ENCODE measurements around the gene SLC31A1.

The SLC31A1 gene

GRCh38 chr9:113221003-113221799 lies at the start of gene SLC31A1, which contains the start of gene FKBP15:
TSS of gene SLC31A1 (plus strand) at chr9:113221544. CDS start at chr9:113256149, 34,605 bp downstream.
TSS of gene FKBP15 (minus strand) at chr9:113221277. CDS start at chr9:113221243, 34 bp downstream.
- Mint-ChIP-seq H3K36me3 (ENCODE audit: insufficient read depth) (peaks cover 14% of the 10 kb centered on the region), H3K27me3 (no peaks in the 10 kb centered on the region), H3K4me3 (peak within 1 kb of the TSS; percentile 91), H3K9me3 (no peaks in the 10 kb centered on the region), H3K27ac (ENCODE audit: low read depth) (peak within 1 kb of the TSS; percentile 89), H3K4me1 (peaks cover 26% of the 10 kb centered on the region)
- peak; percentile 92 to 95 for DNase-seq (ENCODE audit: low spot score in 2 of 2)
- peak; percentile 95 for ATAC-seq (replicated peaks; ENCODE audit: extremely low read depth, poor library complexity, severe bottlenecking)

GRCh38 chr9:113173341-113173740 lies 48.0 kb upstream of the SLC31A1 start:
- peaks cover 76% of the 10 kb centered on the region for H3K36me3 Mint-ChIP-seq (ENCODE audit: insufficient read depth)
- H3K27ac Mint-ChIP-seq (ENCODE audit: low read depth) = no peak overlapping the region

DNA sequence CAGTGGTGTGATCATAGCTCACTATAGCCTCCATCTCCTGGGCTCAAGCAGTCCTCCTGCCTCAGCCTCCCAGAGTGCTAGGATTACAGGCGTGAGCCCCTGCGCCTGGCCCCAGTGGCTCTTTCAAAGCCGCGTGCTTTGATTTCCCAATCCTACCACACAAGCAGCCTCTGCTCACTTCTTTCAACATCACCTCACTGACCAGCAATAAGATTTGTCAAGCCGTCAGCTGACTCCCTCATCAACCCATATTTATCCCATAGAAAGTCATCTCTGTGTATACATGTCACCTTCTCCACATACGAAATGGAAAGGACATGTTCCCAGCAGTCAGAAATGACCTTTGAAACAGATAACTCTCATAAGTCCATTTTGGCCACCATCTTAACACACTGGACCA lies 44.5 kb upstream of the SLC31A1 start:
- peaks cover 70% of the 10 kb centered on the region for H3K36me3 Mint-ChIP-seq (ENCODE audit: insufficient read depth)
- H3K27me3 Mint-ChIP-seq = no peaks in the 10 kb centered on the region
- H3K27ac Mint-ChIP-seq (ENCODE audit: low read depth) = no peak overlapping the region
- no peak for ATAC-seq (replicated peaks; ENCODE audit: extremely low read depth, poor library complexity, severe bottlenecking)
- H3K4me3 Mint-ChIP-seq = no peak overlapping the region
- no peak for DNase-seq (ENCODE audit: low spot score in 2 of 2)
- H3K9me3 Mint-ChIP-seq = peaks cover 6% of the 10 kb centered on the region
- H3K4me1 Mint-ChIP-seq = no peaks in the 10 kb centered on the region

More at GRCh38 chr9:113173341-113173740, 48.0 kb upstream of the SLC31A1 start:
- ATAC-seq (replicated peaks; ENCODE audit: extremely low read depth, poor library complexity, severe bottlenecking) = no peak
- H3K4me3 Mint-ChIP-seq = no peak overlapping the region
- H3K9me3 Mint-ChIP-seq = peaks cover 6% of the 10 kb centered on the region
- no peak for DNase-seq (ENCODE audit: low spot score in 2 of 2)
- H3K4me1 Mint-ChIP-seq = no peaks in the 10 kb centered on the region
- no peaks in the 10 kb centered on the region for H3K27me3 Mint-ChIP-seq

DNA sequence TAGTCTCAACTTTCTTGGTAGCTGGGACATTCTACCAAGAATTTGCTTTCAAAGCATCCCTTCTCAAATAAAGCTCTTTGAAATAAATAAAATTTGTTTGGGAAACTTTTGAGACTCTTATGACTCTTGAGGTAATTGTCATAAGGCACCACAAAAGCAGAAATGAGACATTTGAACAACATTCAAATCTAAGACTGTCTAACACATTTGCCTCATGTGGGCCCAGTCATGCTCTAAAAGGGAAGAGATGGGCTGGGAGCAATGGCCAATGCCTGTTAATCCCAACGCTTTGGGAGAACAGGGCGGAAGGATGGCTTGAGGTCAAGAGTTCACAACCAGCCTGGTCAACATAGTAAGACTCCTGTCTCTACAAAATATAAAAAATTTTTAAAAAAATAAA lies 44.1 kb upstream of the SLC31A1 start:
- no peak for ATAC-seq (replicated peaks; ENCODE audit: extremely low read depth, poor library complexity, severe bottlenecking)
- H3K27me3 Mint-ChIP-seq = no peaks in the 10 kb centered on the region
- H3K27ac Mint-ChIP-seq (ENCODE audit: low read depth) = no peak overlapping the region
- peaks cover 6% of the 10 kb centered on the region for H3K9me3 Mint-ChIP-seq
- no peak overlapping the region for H3K4me3 Mint-ChIP-seq
- peaks cover 70% of the 10 kb centered on the region for H3K36me3 Mint-ChIP-seq (ENCODE audit: insufficient read depth)
- no peak for DNase-seq (ENCODE audit: low spot score in 2 of 2)
- H3K4me1 Mint-ChIP-seq = no peaks in the 10 kb centered on the region

DNA sequence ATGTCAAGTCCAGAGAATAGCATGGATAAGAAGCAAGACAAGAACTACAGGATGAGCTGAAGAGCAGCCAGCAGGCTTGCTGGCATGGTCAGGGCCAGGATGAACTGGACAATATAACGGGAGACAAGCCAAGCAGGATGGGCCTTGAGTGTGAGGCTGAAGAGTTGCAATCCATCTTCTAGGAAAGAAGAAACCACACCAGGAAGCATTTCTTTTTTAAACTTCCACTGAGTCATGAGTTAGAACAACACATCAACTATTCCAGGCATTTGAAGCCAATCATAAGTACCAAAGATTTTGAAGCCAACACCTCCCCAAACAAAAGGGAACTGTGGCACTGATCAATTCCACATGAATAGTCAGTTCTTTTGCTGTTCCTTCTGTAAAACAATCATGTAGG lies 43.3 kb upstream of the SLC31A1 start:
- ATAC-seq (replicated peaks; ENCODE audit: extremely low read depth, poor library complexity, severe bottlenecking) = no peak
- H3K9me3 Mint-ChIP-seq = peaks cover 1% of the 10 kb centered on the region

GRCh38 chr9:113179839-113180238 lies 41.5 kb upstream of the SLC31A1 start:
- no peaks in the 10 kb centered on the region for H3K27me3 Mint-ChIP-seq
- no peaks in the 10 kb centered on the region for H3K4me1 Mint-ChIP-seq
- no peak for DNase-seq (ENCODE audit: low spot score in 2 of 2)
- peak overlapping the region; percentile 2 for H3K27ac Mint-ChIP-seq (ENCODE audit: low read depth)
- H3K9me3 Mint-ChIP-seq = no peaks in the 10 kb centered on the region
- ATAC-seq (replicated peaks; ENCODE audit: extremely low read depth, poor library complexity, severe bottlenecking) = no peak
- peaks cover 68% of the 10 kb centered on the region for H3K36me3 Mint-ChIP-seq (ENCODE audit: insufficient read depth)
- H3K4me3 Mint-ChIP-seq = no peak overlapping the region

More for the DNA sequence above, 43.3 kb upstream of the SLC31A1 start:
- peaks cover 66% of the 10 kb centered on the region for H3K36me3 Mint-ChIP-seq (ENCODE audit: insufficient read depth)
- H3K27me3 Mint-ChIP-seq = no peaks in the 10 kb centered on the region
- no peak overlapping the region for H3K4me3 Mint-ChIP-seq
- peak overlapping the region; percentile 4 for H3K27ac Mint-ChIP-seq (ENCODE audit: low read depth)
- H3K4me1 Mint-ChIP-seq = no peaks in the 10 kb centered on the region
- no peak for DNase-seq (ENCODE audit: low spot score in 2 of 2)

- Mint-ChIP-seq H3K9me3 (no peaks in the 10 kb centered on the region), H3K4me1 (peaks cover 5% of the 10 kb centered on the region), H3K4me3 (no peak overlapping the region), H3K36me3 (ENCODE audit: insufficient read depth) (peaks cover 68% of the 10 kb centered on the region), H3K27ac (ENCODE audit: low read depth) (no peak overlapping the region), H3K27me3 (no peaks in the 10 kb centered on the region)
- DNase-seq (ENCODE audit: low spot score in 2 of 2) (no peak), ATAC-seq (replicated peaks; ENCODE audit: extremely low read depth, poor library complexity, severe bottlenecking) (no peak)
Observed at GRCh38 chr9:113181165-113181564, 40.2 kb upstream of the SLC31A1 start.

DNA sequence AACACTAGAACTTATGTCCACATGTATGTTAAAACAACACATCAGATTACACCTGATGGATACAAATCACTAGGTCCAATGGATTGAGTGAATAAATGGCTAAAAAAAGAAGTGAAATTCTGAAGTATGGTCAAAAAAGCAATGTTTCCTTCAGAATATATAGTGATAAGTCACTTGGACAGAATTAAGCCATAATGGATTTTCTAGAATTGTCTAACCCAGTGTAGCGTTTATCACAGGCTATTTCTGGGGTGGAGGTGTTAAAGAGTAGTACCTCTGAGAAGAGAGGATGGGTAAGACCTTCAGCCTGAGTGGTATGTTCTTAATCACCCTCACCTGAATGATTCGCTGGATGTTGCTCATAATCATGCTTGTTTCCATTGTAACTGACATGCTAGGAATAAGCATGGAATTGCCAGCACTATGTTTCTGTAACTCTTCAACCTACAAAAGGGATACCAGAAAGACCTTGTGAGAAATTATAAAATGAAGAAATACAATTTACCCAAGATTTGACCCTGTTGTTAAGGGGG lies 37.3 kb upstream of the SLC31A1 start:
- Mint-ChIP-seq H3K4me1 (peaks cover 6% of the 10 kb centered on the region), H3K36me3 (ENCODE audit: insufficient read depth) (peaks cover 56% of the 10 kb centered on the region), H3K9me3 (no peaks in the 10 kb centered on the region), H3K27ac (ENCODE audit: low read depth) (no peak overlapping the region), H3K4me3 (no peak overlapping the region), H3K27me3 (no peaks in the 10 kb centered on the region)
- DNase-seq (ENCODE audit: low spot score in 2 of 2) = no peak
- no peak for ATAC-seq (replicated peaks; ENCODE audit: extremely low read depth, poor library complexity, severe bottlenecking)

DNA sequence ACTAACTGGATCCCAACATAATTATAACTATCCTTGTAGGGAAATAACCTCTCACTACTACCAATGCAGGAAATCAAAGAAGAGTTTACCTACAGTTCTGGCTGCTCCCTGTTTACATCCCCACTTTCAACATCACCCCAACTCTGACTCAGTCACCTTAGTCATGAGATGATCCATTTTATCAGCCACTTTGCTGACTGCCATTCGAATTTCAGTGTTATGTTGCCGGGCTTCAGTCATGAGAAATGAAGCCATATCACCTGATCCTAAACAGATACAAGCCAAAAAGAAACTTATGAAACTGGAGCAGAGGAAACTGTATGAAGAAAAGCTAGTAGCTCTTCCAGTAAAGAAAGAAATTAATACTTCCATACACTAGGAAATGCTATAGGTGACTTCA lies 36.8 kb upstream of the SLC31A1 start:
- Mint-ChIP-seq H3K27ac (ENCODE audit: low read depth) (no peak overlapping the region), H3K27me3 (no peaks in the 10 kb centered on the region), H3K36me3 (ENCODE audit: insufficient read depth) (peaks cover 53% of the 10 kb centered on the region), H3K4me1 (peaks cover 6% of the 10 kb centered on the region), H3K9me3 (no peaks in the 10 kb centered on the region), H3K4me3 (no peak overlapping the region)
- DNase-seq (ENCODE audit: low spot score in 2 of 2) = no peak
- no peak for ATAC-seq (replicated peaks; ENCODE audit: extremely low read depth, poor library complexity, severe bottlenecking)

GRCh38 chr9:113185271-113185670 lies 36.1 kb upstream of the SLC31A1 start:
- Mint-ChIP-seq H3K4me1 (peaks cover 6% of the 10 kb centered on the region), H3K4me3 (no peak overlapping the region), H3K27ac (ENCODE audit: low read depth) (no peak overlapping the region), H3K36me3 (ENCODE audit: insufficient read depth) (peaks cover 51% of the 10 kb centered on the region), H3K9me3 (no peaks in the 10 kb centered on the region), H3K27me3 (no peaks in the 10 kb centered on the region)
- ATAC-seq (replicated peaks; ENCODE audit: extremely low read depth, poor library complexity, severe bottlenecking) (no peak), DNase-seq (ENCODE audit: low spot score in 2 of 2) (no peak)

- Mint-ChIP-seq H3K9me3 (no peaks in the 10 kb centered on the region), H3K4me1 (peaks cover 6% of the 10 kb centered on the region), H3K36me3 (ENCODE audit: insufficient read depth) (peaks cover 53% of the 10 kb centered on the region), H3K27ac (ENCODE audit: low read depth) (no peak overlapping the region), H3K27me3 (no peaks in the 10 kb centered on the region), H3K4me3 (no peak overlapping the region)
- DNase-seq (ENCODE audit: low spot score in 2 of 2) (no peak), ATAC-seq (replicated peaks; ENCODE audit: extremely low read depth, poor library complexity, severe bottlenecking) (no peak)
Observed at GRCh38 chr9:113186137-113186755, 35.1 kb upstream of the SLC31A1 start.

- peaks cover 6% of the 10 kb centered on the region for H3K4me1 Mint-ChIP-seq
- DNase-seq (ENCODE audit: low spot score in 2 of 2) (no peak), ATAC-seq (replicated peaks; ENCODE audit: extremely low read depth, poor library complexity, severe bottlenecking) (peak; percentile 24)
- H3K27me3 Mint-ChIP-seq = no peaks in the 10 kb centered on the region
- H3K36me3 Mint-ChIP-seq (ENCODE audit: insufficient read depth) = peaks cover 49% of the 10 kb centered on the region
- no peak overlapping the region for H3K4me3 Mint-ChIP-seq
- no peaks in the 10 kb centered on the region for H3K9me3 Mint-ChIP-seq
- no peak overlapping the region for H3K27ac Mint-ChIP-seq (ENCODE audit: low read depth)
Observed at GRCh38 chr9:113187929-113188595, 33.3 kb upstream of the SLC31A1 start.
